ENCODE data around the gene TMEM79.
"Not testable (repeated sequence)": the region's sequence is repeated elsewhere in the genome, so short reads cannot be mapped to it uniquely, and the experiment has no call there.

Gene TMEM79

GRCh38 chr1:156316909-156317308, 32.8 kb downstream of the TMEM79 start:
- no peak for DNase-seq

- no peak for DNase-seq
Measured at GRCh38 chr1:156319664-156320063, 35.5 kb downstream of the TMEM79 start.

DNA sequence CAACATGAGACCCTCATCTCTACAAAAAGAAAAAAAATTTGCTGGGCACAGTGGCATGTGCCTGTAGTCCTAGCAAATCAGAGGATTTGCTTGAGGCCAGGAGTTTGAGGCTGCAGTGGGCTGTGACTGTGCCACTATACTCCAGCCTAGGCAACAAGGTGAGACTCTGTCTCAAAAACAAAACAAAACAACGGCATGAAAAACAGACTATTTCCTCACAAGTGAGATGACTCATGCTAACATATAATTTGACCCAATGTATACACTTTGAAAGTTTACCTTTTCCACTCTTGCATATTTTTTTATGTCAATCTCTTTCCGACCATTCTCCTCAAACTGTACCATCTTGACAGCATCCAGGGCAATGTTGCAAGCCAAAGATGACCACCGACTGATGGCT, 36.4 kb downstream of the TMEM79 start:
- no peak for DNase-seq

DNA sequence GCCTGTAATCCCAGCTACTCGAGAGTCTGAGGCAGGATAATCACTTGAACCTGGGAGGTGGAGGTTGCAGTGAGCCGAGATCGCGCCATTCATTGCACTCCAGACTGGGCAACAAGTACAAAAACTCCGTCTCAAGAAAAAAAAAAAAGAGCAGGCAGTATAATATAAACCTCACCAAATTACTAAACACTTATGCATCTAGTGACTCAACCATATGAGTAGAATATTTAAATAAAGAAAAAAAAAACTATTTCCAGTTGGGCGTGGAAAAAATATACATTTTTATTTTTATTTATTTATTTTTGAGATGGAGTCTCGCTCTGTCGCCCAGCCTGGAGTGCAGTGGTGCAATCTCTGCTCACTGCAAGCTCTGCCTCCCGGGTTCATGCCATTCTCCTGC, 39.1 kb downstream of the TMEM79 start:
- not testable (repeated sequence) for DNase-seq

DNA sequence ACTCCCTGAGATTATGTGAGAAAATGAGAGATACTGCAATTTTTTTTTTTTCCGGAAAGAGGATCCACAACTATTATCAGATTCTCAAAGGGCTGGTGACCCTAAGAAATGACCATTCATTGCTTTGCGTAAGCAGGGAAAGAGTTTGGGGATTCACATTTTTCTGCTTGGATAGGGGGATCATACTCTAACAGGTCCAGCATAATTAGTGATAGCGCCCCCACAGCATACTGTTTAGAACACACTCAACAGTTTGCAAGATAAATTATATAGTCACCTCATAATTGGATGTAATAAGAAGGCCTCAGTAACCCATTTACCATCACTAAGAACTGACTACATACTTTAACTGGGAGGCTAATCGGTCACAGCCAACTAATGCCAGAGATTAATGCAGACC, 52.1 kb downstream of the TMEM79 start:
- DNase-seq: no peak

GRCh38 chr1:156337052-156337887, 53.1 kb downstream of the TMEM79 start:
- no peak for DNase-seq

DNA sequence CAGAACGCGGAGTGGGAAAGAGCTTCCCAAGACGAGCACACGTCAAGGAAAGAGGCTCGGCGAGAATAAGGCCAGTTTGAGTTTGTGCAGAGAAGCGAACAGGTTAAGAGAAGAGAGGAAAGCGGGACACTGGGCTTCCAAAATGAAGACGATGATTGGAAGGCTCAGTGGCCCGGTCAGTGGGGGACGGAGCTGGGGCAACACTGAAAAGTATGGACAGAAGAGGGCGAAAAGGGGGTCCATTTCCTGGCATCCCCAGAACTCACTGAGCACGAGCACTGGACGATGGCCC, 53.7 kb downstream of the TMEM79 start:
- no peak for DNase-seq

DNA sequence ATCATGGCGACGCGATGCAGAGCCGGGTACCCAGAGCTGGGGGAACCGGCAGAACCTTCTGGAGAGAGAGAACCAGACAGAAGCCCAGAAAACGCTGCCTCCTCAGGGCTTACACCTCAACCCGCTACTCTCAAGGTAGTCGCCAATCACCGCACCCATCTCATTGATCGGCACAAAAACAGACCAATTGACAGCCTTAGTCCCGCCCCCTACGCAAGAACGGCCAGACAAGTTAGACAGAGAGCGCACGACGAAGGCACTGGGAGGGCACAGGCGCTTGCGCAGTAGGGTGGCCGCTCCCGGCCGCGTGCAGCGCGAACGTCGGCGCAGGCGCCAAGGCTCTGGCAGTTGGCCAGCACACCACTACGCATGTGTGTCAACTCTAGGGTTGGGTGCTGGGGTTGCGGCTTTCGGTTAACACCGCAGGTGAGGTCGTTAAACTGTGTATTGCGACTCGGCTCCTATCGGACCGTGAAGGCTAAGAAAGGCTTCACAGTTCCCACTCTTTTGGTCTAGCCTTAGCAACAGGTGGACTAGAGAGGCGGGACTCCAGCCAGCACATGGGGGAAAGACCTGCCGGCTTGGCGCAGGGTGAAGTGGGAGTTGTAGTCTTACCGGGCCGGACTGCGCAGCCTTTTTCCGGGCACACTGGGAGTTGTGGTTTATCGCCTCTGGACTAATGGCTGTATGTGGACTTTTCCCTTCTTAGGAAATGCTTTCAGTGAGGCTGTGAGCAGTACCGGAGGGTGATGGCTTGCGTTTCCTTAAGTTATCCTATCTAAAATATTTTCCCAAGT, 54.3 kb downstream of the TMEM79 start, which contains the start of the genes CCT3 and TSACC:
CCT3 (minus strand) TSS at position 113 of the 797 bp plus-strand sequence; CDS start at position 5, 108 bp downstream.
TSACC (plus strand) TSS at position 347 of the 797 bp plus-strand sequence. CDS start 1,232 bp downstream, outside the sequence.
- DNase-seq: peak; percentile 100

Data from right hindlimb (tissue), 1 donor.